Stomach (tissue), 9 donors: ENCODE data around the gene PRAC2. TPM values are rescaled to one million over a fixed set of nuclear protein-coding genes. Genes with fewer than 3 reads are reported as not detected.

Experiments used
- DNase-seq, 2 donors: peaks; one replicate each; pipeline versions ENCODE4 v3.0.0 to v3.0.0-alpha.2; 2013 to 2019
- H3K27ac ChIP-seq, 5 donors: fragments of 200-600 bp in 4 of 5; sonication (generic) in 4 of 5; one replicate each; pipeline ENCODE4 v1.5.1; 2013 to 2019; ENCODE audit warnings: mild to moderate bottlenecking in 1 of 5, moderate library complexity in 1 of 5
- H3K27me3 ChIP-seq, 3 donors: fragments of 200-600 bp; sonication (generic); one replicate each; pipeline ENCODE4 v1.5.1; 2017 to 2019; ENCODE audit warnings: mixed run types in 1 of 3
- H3K36me3 ChIP-seq, 4 donors: fragments of 200-600 bp; sonication (generic); 1 replicate in 3 of 4; 2 replicates in 1 of 4; pipeline ENCODE4 v1.5.1; 2016 to 2019
- H3K4me1 ChIP-seq, 4 donors: fragments of 200-600 bp; sonication (generic); one replicate each; pipeline ENCODE4 v1.5.1; 2016 to 2019
- H3K4me3 ChIP-seq, 4 donors: fragments of 200-600 bp; sonication (generic) in 3 of 4; one replicate each; pipeline ENCODE4 v1.5.1; 2016 to 2019; ENCODE audit warnings: mild to moderate bottlenecking in 1 of 4
- H3K9me3 ChIP-seq, 4 donors: fragments of 200-600 bp; sonication (generic); one replicate each; pipeline ENCODE4 v1.5.1; 2016 to 2019
- EP300 ChIP-seq: sonication (generic); formaldehyde crosslinking; IDR thresholded peaks from one replicate; pipeline ENCODE4 v1.6.1; 2017; ENCODE audit warnings: antibody characterized with exemption
- POLR2A ChIP-seq, 4 donors: fragments of 450-650 bp; IDR thresholded peaks; one replicate each; pipeline ENCODE4 v1.6.1; 2016; ENCODE audit warnings: antibody characterized with exemption in 4 of 4, control low read depth in 2 of 4, mild to moderate bottlenecking in 1 of 4, moderate library complexity in 1 of 4
- POLR2AphosphoS5 ChIP-seq, 3 donors: sonication (generic); formaldehyde crosslinking; IDR thresholded peaks; one replicate each; pipeline ENCODE4 v1.6.1; 2016; ENCODE audit warnings: antibody characterized with exemption in 3 of 3
- WGBS, 5 donors: extraction: QIAGEN DNeasy Blood & Tissue Kit in 3 of 5; methylation state at CpG; one replicate each; pipeline versions ENCODE4 v1.1.5 to v1.1.7; 2013 to 2018; 5-methylcytosine and 5-hydroxymethylcytosine counted together
- intact Hi-C: fragments of 100-400 bp; cut with DNase I; formaldehyde crosslinking; loops from one replicate; pipeline ENCODE4 v1.15.1; 2023; ENCODE audit warnings: low total_unique reads
- polyA plus RNA-seq, 3 donors: library from polyadenylated mRNA; stranded (reverse); fragments of 200-250 nt; gene quantifications; one replicate each; pipeline ENCODE4 v1.2.3, GENCODE V29; 2013
- total RNA-seq, 5 donors: library from RNA; depleted of rRNA; stranded (reverse); fragments of >200 nt; gene quantifications; one replicate each; pipeline versions ENCODE4 v1.1.0 to v1.2.3, GENCODE V29; 2014 to 2016
- TF ChIP-seq, protein P1 (sequence below), 7 experiments: fragments of 450-650 bp in 4 of 7; fragments of 200-600 bp in 3 of 7; sonication (generic) in 3 of 7; IDR thresholded peaks; one replicate each; pipeline ENCODE4 v1.5.1; 2016 to 2019; ENCODE audit warnings: antibody characterized with exemption in 7 of 7, control low read depth in 2 of 7, mild to moderate bottlenecking in 1 of 7
- donor health status: healthy with polysubstance abuse.
- donor health status: Bipolar disorder and iron deficiency.
- donor health status: healthy.

The PRAC2 gene
- total and polyA plus RNA-seq, 8 donors: not detected

GRCh38 chr17:48754500-48755261 lies 31.7 kb downstream of the PRAC2 start:
- Histone ChIP-seq H3K4me3 (no peak overlapping the region), H3K27me3 (peaks cover 44 to 100% (median 67%) of the 10 kb centered on the region in 3 donors), H3K9me3 (no peaks in the 10 kb centered on the region), H3K36me3 (no peaks in the 10 kb centered on the region), H3K27ac (no peak overlapping the region), H3K4me1 (peaks cover 4 to 41% (median 20%) of the 10 kb centered on the region in 4 donors)
- WGBS, 5 donors: 9 to 16% (median 13%) methylated on average over 41 to 52 of the region's 52 CpGs
- no peak for DNase-seq
- intact Hi-C loops: no loop called here
- TF ChIP-seq POLR2A (IDR thresholded peaks at IDR 0.05) (no peak), EP300 (no peak), POLR2AphosphoS5 (IDR thresholded peaks at IDR 0.05) (no peak)
- TF ChIP-seq, protein P1, sequence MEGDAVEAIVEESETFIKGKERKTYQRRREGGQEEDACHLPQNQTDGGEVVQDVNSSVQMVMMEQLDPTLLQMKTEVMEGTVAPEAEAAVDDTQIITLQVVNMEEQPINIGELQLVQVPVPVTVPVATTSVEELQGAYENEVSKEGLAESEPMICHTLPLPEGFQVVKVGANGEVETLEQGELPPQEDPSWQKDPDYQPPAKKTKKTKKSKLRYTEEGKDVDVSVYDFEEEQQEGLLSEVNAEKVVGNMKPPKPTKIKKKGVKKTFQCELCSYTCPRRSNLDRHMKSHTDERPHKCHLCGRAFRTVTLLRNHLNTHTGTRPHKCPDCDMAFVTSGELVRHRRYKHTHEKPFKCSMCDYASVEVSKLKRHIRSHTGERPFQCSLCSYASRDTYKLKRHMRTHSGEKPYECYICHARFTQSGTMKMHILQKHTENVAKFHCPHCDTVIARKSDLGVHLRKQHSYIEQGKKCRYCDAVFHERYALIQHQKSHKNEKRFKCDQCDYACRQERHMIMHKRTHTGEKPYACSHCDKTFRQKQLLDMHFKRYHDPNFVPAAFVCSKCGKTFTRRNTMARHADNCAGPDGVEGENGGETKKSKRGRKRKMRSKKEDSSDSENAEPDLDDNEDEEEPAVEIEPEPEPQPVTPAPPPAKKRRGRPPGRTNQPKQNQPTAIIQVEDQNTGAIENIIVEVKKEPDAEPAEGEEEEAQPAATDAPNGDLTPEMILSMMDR (IDR thresholded peaks at IDR 0.05): no peak

GRCh38 chr17:48755356-48755755 lies 32.4 kb downstream of the PRAC2 start:
- WGBS, 5 donors: 17 to 25% (median 23%) methylated on average over 8 of the region's 8 CpGs
- DNase-seq: no peak
- no peak overlapping the region for H3K27ac ChIP-seq
- H3K27me3 ChIP-seq: peaks cover 38 to 100% (median 60%) of the 10 kb centered on the region in 3 donors
- H3K4me1 ChIP-seq: peaks cover 4 to 41% (median 20%) of the 10 kb centered on the region in 4 donors
- H3K4me3 ChIP-seq: no peak overlapping the region
- intact Hi-C loops: no loop called here
- no peaks in the 10 kb centered on the region for H3K36me3 ChIP-seq
- H3K9me3 ChIP-seq: no peaks in the 10 kb centered on the region
- TF ChIP-seq POLR2A (IDR thresholded peaks at IDR 0.05) (no peak), EP300 (no peak), POLR2AphosphoS5 (IDR thresholded peaks at IDR 0.05) (no peak)
- TF ChIP-seq, protein P1 (IDR thresholded peaks at IDR 0.05): no peak

DNA sequence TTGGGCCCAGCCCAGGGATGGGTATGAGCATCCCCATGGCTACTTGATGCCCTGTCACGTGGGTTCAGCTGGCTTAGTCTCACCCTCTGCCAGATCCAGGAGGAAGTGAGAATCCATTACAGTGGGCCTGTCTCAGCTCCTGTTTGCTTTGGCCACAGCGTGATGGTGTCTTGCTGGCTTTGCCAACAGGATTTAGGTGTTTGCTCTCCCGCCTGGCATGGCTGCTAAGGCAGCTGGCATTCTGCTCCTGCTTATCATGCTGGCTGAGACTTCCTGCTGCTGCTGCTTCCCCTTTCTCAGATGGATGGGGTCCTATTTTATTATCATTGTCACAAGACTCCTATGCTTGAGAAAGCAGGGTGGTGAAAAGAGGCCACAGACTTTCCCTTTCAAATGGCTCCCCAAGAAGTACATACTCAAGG lies 33.9 kb downstream of the PRAC2 start:
- intact Hi-C loops: no loop called here
- no peaks in the 10 kb centered on the region for H3K36me3 ChIP-seq
- peak overlapping the region in 1 of 5 donors; percentile 52 for H3K27ac ChIP-seq
- peaks cover 38 to 100% (median 50%) of the 10 kb centered on the region in 3 donors for H3K27me3 ChIP-seq
- 14 to 29% (median 23%) methylated on average over 3 of the region's 3 CpGs for WGBS, 5 donors
- DNase-seq: peak in 1 of 2 donors; percentile 81
- no peaks in the 10 kb centered on the region for H3K9me3 ChIP-seq
- TF ChIP-seq POLR2AphosphoS5 (IDR thresholded peaks at IDR 0.05) (no peak), EP300 (no peak), POLR2A (IDR thresholded peaks at IDR 0.05) (no peak)
- TF ChIP-seq, protein P1 (IDR thresholded peaks at IDR 0.05): no peak
- peaks cover 4 to 41% (median 20%) of the 10 kb centered on the region in 4 donors for H3K4me1 ChIP-seq
- H3K4me3 ChIP-seq: no peak overlapping the region

- TF ChIP-seq EP300 (no peak), POLR2AphosphoS5 (IDR thresholded peaks at IDR 0.05) (no peak), POLR2A (IDR thresholded peaks at IDR 0.05) (no peak)
- TF ChIP-seq, protein P1 (IDR thresholded peaks at IDR 0.05): no peak
- 17 to 48% (median 38%) methylated on average over 2 of the region's 2 CpGs for WGBS, 5 donors
- Histone ChIP-seq H3K9me3 (no peaks in the 10 kb centered on the region), H3K4me3 (no peak overlapping the region), H3K27ac (peak overlapping the region in 1 of 5 donors; percentile 52), H3K27me3 (peaks cover 33 to 100% (median 43%) of the 10 kb centered on the region in 3 donors), H3K4me1 (peaks cover 4 to 39% (median 18%) of the 10 kb centered on the region in 4 donors), H3K36me3 (no peaks in the 10 kb centered on the region)
- no peak for DNase-seq
- intact Hi-C loops: no loop called here
Observed at GRCh38 chr17:48757524-48757961, 34.6 kb downstream of the PRAC2 start.
